Stimulated activated CD4-positive, alpha-beta T cell treated with anti-CD3 and anti-CD28 coated beads, TNF-alpha, amount 100 ng/mL, for 4 hours (primary cell): ENCODE data around the gene FANCC.
"Not testable (repeated sequence)": the region's sequence is repeated elsewhere in the genome, so short reads cannot be mapped to it uniquely, and the experiment has no call there.

Experiments used
- DNase-seq, 3 experiments: peaks; one replicate each; pipeline ENCODE4 v3.0.0-alpha.2; 2020; ENCODE audit warnings: low read depth in 3 of 3

The FANCC gene

GRCh38 chr9:95282332-95282731 is 35.2 kb downstream of the FANCC start:
- DNase-seq: no peak

- DNase-seq: no peak
Observed at GRCh38 chr9:95280745-95281144, 36.8 kb downstream of the FANCC start.

- no peak for DNase-seq
Observed at GRCh38 chr9:95277509-95277908, 40.0 kb downstream of the FANCC start.

GRCh38 chr9:95276395-95276954 is 41.0 kb downstream of the FANCC start:
- DNase-seq: no peak

- not testable (repeated sequence) for DNase-seq
Observed at GRCh38 chr9:95274160-95274559, 43.3 kb downstream of the FANCC start.

GRCh38 chr9:95273369-95274022 is 44.0 kb downstream of the FANCC start:
- no peak for DNase-seq

- no peak for DNase-seq
Observed at GRCh38 chr9:95272830-95273229, 44.7 kb downstream of the FANCC start.

- no peak for DNase-seq
Observed at GRCh38 chr9:95270790-95271189, 46.7 kb downstream of the FANCC start.

GRCh38 chr9:95269803-95270773 is 47.4 kb downstream of the FANCC start:
- not testable (repeated sequence) for DNase-seq

- no peak for DNase-seq
Observed at GRCh38 chr9:95268681-95269080, 48.8 kb downstream of the FANCC start.

- DNase-seq: no peak
Observed at GRCh38 chr9:95266649-95267048, 50.9 kb downstream of the FANCC start.

GRCh38 chr9:95265960-95266359 is 51.5 kb downstream of the FANCC start:
- DNase-seq: no peak

GRCh38 chr9:95264954-95265615 is 52.4 kb downstream of the FANCC start:
- no peak for DNase-seq

- DNase-seq: no peak
Observed at GRCh38 chr9:95261890-95262289, 55.6 kb downstream of the FANCC start.

GRCh38 chr9:95250462-95251221 is 66.9 kb downstream of the FANCC start:
- DNase-seq: no peak

- no peak for DNase-seq
Observed at GRCh38 chr9:95249986-95250385, 67.5 kb downstream of the FANCC start.

GRCh38 chr9:95246547-95246946 is 71.0 kb downstream of the FANCC start:
- no peak for DNase-seq

- DNase-seq: no peak
Observed at GRCh38 chr9:95242613-95243012, 74.9 kb downstream of the FANCC start.

- no peak for DNase-seq
Observed at GRCh38 chr9:95239071-95239470, 78.4 kb downstream of the FANCC start.

GRCh38 chr9:95237336-95237735 is 80.2 kb downstream of the FANCC start:
- DNase-seq: no peak

GRCh38 chr9:95230046-95230445 is 87.5 kb downstream of the FANCC start:
- DNase-seq: no peak
